Measurements from ENCODE around the gene RGS7.

GRCh38 chr1:241095847-241096246, 261.2 kb downstream of the RGS7 start:
- TF ChIP-seq CTCF (conservative IDR thresholded peaks at IDR 0.05; ENCODE audit: low read length) (no peak), EZH2phosphoT487 (IDR thresholded peaks at IDR 0.05; ENCODE audit: borderline replicate concordance, low read depth, low read length) (no peak)
